K562 (cell line): ENCODE measurements around the gene SEMA6D. TPM values are rescaled to one million over a fixed set of nuclear protein-coding genes. Genes with fewer than 3 reads are reported as not detected.

Experiments
- ATAC-seq: fragments of 200-7000 bp; cut with Tn5 transposase; 3 replicates; pipeline ENCODE4 v1.9.1; 2020; ENCODE audit warnings: moderate library complexity
- BruUV-seq: library from RNA; stranded (reverse); fragments of 400-500 nt; replicated peaks from 2 replicates; lab custom pipeline; 2021; lab: Mats Ljungman, UMichigan
- CTCF ChIA-PET: fragments of 300-600 bp; formaldehyde crosslinking; extraction: SDS; loops from one replicate; lab custom pipeline; 2021; ENCODE audit warnings: low intra/inter-chr PET ratio; lab: Yijun Ruan, JAX
- POLR2A ChIA-PET: fragments of 300-600, 350-650 bp; sonication (Branson Sonifier 250); formaldehyde crosslinking; extraction: SDS; loops from one replicate; lab custom pipeline; 2021; ENCODE audit warnings: antibody characterized with exemption, inconsistent platforms; lab: Yijun Ruan, JAX
- DNase-seq, 4 experiments: peaks; one replicate each; pipeline versions ENCODE4 v3.0.0 to v3.0.0-alpha.2; 2011 to 2018; ENCODE audit warnings: low spot score in 3 of 4, mixed read lengths in 3 of 4; ENCODE audit errors: extremely low read depth in 1 of 4
- FAIRE-seq: peaks from 2 replicates; lab custom pipeline; 2011; peaks lifted over from hg19 to GRCh38; lab: Jason Lieb, UNC
- H2AFZ ChIP-seq: 2 replicates; pipeline ENCODE4 v1.6.0; 2011; ENCODE audit warnings: low read depth, low read length, control low read depth, inconsistent platforms
- H3K27ac ChIP-seq: fragments of 200-600 bp; 3 replicates; pipeline ENCODE4 v1.8.0; 2011; ENCODE audit warnings: low read depth, mild to moderate bottlenecking, control low read depth, inconsistent platforms, low read length, moderate library complexity, mixed read lengths; ENCODE audit errors: extremely low read depth
- H3K27me3 ChIP-seq, 2 experiments: fragments of 300-600 bp in 1 of 2; 2 replicates in 1 of 2; 3 replicates in 1 of 2; pipeline versions ENCODE4 v1.6.0 to v1.8.0; 2011; ENCODE audit warnings: inconsistent platforms in 2 of 2, low read length in 2 of 2, mild to moderate bottlenecking in 1 of 2, mixed read lengths in 1 of 2, moderate library complexity in 1 of 2; ENCODE audit not compliant: control insufficient read depth in 2 of 2, insufficient read depth in 2 of 2
- H3K36me3 ChIP-seq: fragments of 300-600 bp; 3 replicates; pipeline ENCODE4 v1.8.0; 2011; ENCODE audit warnings: mild to moderate bottlenecking, low read length, inconsistent platforms; ENCODE audit not compliant: control insufficient read depth, insufficient read depth
- H3K4me1 ChIP-seq, 2 experiments: fragments of 200-600 bp in 1 of 2; replicated peaks in 1 of 2; 2 replicates in 1 of 2; 3 replicates in 1 of 2; pipeline versions ENCODE4 v1.5.1 to v1.8.0; 2011; ENCODE audit warnings: inconsistent platforms in 2 of 2, low read length in 2 of 2, mild to moderate bottlenecking in 1 of 2, mixed read lengths in 1 of 2, moderate library complexity in 1 of 2; ENCODE audit not compliant: control insufficient read depth in 2 of 2, insufficient read depth in 2 of 2
- H3K4me2 ChIP-seq: 2 replicates; pipeline ENCODE4 v1.6.1; 2011; ENCODE audit warnings: low read length, control low read depth, inconsistent platforms, mixed read lengths; ENCODE audit not compliant: insufficient read depth
- H3K4me3 ChIP-seq: fragments of 200-600 bp; sonication (generic), shearing (Covaris generic); 2 replicates; pipeline ENCODE4 v1.5.1; 2016; ENCODE audit warnings: control low read depth, inconsistent platforms
- H3K79me2 ChIP-seq: fragments of 200-600 bp; 3 replicates; pipeline ENCODE4 v1.8.0; 2011; ENCODE audit warnings: low read length, inconsistent platforms; ENCODE audit not compliant: control insufficient read depth, insufficient read depth
- H3K9ac ChIP-seq, 2 experiments: 2 replicates each; pipeline versions ENCODE4 v1.6.0 to v1.6.1; 2011; ENCODE audit warnings: low read depth in 2 of 2, low read length in 2 of 2, control low read depth in 1 of 2, inconsistent platforms in 1 of 2, mild to moderate bottlenecking in 1 of 2, mixed read lengths in 1 of 2; ENCODE audit not compliant: insufficient read depth in 1 of 2
- H3K9me1 ChIP-seq: one replicate; pipeline ENCODE4 v1.6.0; 2011; ENCODE audit warnings: inconsistent platforms, mild to moderate bottlenecking, low read length, moderate library complexity; ENCODE audit not compliant: control insufficient read depth, insufficient read depth
- H3K9me3 ChIP-seq: replicated peaks from 2 replicates; pipeline ENCODE4 v1.5.1; 2011; ENCODE audit warnings: low read depth, low read length, inconsistent platforms; ENCODE audit not compliant: control insufficient read depth, insufficient read depth
- H4K20me1 ChIP-seq: replicated peaks from 2 replicates; pipeline ENCODE4 v1.6.1; 2011; ENCODE audit warnings: low read length, inconsistent platforms, mixed read lengths; ENCODE audit not compliant: control insufficient read depth, insufficient read depth
- ADNP ChIP-seq: fragments of 200-800 bp; sonication (Bioruptor generic); IDR thresholded peaks from 2 replicates; pipeline ENCODE4 v1.6.1; 2016; ENCODE audit warnings: missing genetic modification characterization, missing compliant biosample characterization
- ARID1B ChIP-seq: fragments of 450-650 bp; IDR thresholded peaks from 2 replicates; pipeline ENCODE4 v1.6.1; 2016; ENCODE audit warnings: antibody characterized with exemption, mild to moderate bottlenecking, inconsistent platforms
- EGR1 ChIP-seq: fragments of 450-650 bp; conservative IDR thresholded peaks from 2 replicates; pipeline ENCODE4 v1.6.1; 2017; ENCODE audit warnings: mild to moderate bottlenecking
- KDM1A ChIP-seq, 2 experiments: fragments of 450-650 bp; IDR thresholded peaks; 2 replicates each; pipeline ENCODE4 v1.6.1; 2016; ENCODE audit warnings: mild to moderate bottlenecking in 2 of 2
- MAFF ChIP-seq: IDR thresholded peaks from 2 replicates; pipeline ENCODE4 v1.6.1; 2012; ENCODE audit warnings: low read length, improper control_type of control experiment
- RFX5 ChIP-seq: IDR thresholded peaks from 2 replicates; pipeline ENCODE4 v1.6.1; 2011; ENCODE audit warnings: low read depth, mild to moderate bottlenecking, improper control_type of control experiment, low read length
- SNIP1 ChIP-seq: fragments of 450-650 bp; IDR thresholded peaks from 2 replicates; pipeline ENCODE4 v1.7.1; 2017; ENCODE audit warnings: low read depth, mild to moderate bottlenecking
- SUPT5H ChIP-seq: fragments of 450-650 bp; IDR thresholded peaks from 2 replicates; pipeline ENCODE4 v1.6.1; 2016
- ZC3H4 ChIP-seq: sonication (generic); formaldehyde crosslinking; IDR thresholded peaks from 2 replicates; pipeline ENCODE4 v1.9.0; 2021; ENCODE audit warnings: missing genetic modification reagents, borderline replicate concordance
- ZNF133 ChIP-seq: fragments of 250-450 bp; sonication (Bioruptor Pico); IDR thresholded peaks from 2 replicates; pipeline ENCODE4 v1.4.0; 2020; ENCODE audit warnings: mild to moderate bottlenecking
- ZNF3 ChIP-seq: fragments of 250-450 bp; sonication (Bioruptor Pico); IDR thresholded peaks from 2 replicates; pipeline ENCODE4 v1.5.0; 2021; ENCODE audit warnings: mild to moderate bottlenecking, moderate library complexity
- ZNF780A ChIP-seq: fragments of 250-450 bp; sonication (Bioruptor Pico); IDR thresholded peaks from 2 replicates; pipeline ENCODE4 v1.5.0; 2021; ENCODE audit warnings: mild to moderate bottlenecking
- WGBS: fragments of 100-300 bp; shearing (Covaris generic); methylation state at CpG from one replicate; pipeline ENCODE4 v1.1.6; 2016; ENCODE audit warnings: low coverage, mixed read lengths; ENCODE audit not compliant: insufficient coverage; ENCODE audit errors: missing lambda C conversion rate; 5-methylcytosine and 5-hydroxymethylcytosine counted together
- in situ Hi-C: fragments of 300-500 bp; cut with MboI; formaldehyde crosslinking; loops from 4 replicates; pipeline ENCODE4 v1.15.0; 2018; ENCODE audit warnings: inconsistent platforms, mixed read lengths
- intact Hi-C: fragments of 100-400 bp; cut with micrococcal nuclease; formaldehyde crosslinking; loops from 2 replicates; pipeline ENCODE4 v1.14.2; 2022
- polyA plus RNA-seq, 8 experiments: library from polyadenylated mRNA; depleted of rRNA in 4 of 8; stranded (reverse) in 5 of 8; unstranded in 3 of 8; fragments of >200 nt; fragmentation: Nextera tagmentation in 2 of 8; fragmentation: Illumina TruSeq in 1 of 8; extraction: Ambion mirVana in 2 of 8; extraction: Trizol in 1 of 8; gene quantifications; 2 replicates each; pipeline versions ENCODE4 v1.2.1 to v1.2.3, GENCODE V29; 2011 to 2014; ENCODE audit warnings: inconsistent platforms in 1 of 8, missing spikeins in 1 of 8
- total RNA-seq, 7 experiments: library from RNA; depleted of rRNA in 6 of 7; stranded (reverse); fragments of >200 nt in 6 of 7; fragmentation: Illumina TruSeq in 2 of 7; extraction: Trizol in 2 of 7; gene quantifications; 2 replicates each; pipeline versions ENCODE4 v1.2.1 to v1.2.3, GENCODE V29; 2011 to 2021; ENCODE audit warnings: low replicate concordance in 1 of 7
- TF ChIP-seq, protein P1 (sequence below), 3 experiments: fragments of 200-800 bp in 1 of 3; fragments of 250-450 bp in 1 of 3; fragments of 450-650 bp in 1 of 3; sonication (Bioruptor Pico) in 1 of 3; sonication (Bioruptor generic) in 1 of 3; formaldehyde crosslinking in 1 of 3; IDR thresholded peaks; 2 replicates each; pipeline versions ENCODE4 v1.6.1 to v1.8.0; 2016 to 2022; ENCODE audit warnings: mild to moderate bottlenecking in 2 of 3, missing genetic modification characterization in 2 of 3, missing compliant biosample characterization in 1 of 3, moderate library complexity in 1 of 3

Gene SEMA6D
- total and polyA plus RNA-seq, 9 of the 15 experiments (the other 6 are each of a cell fraction or from before 2014, with no cell fraction given) = not detected

DNA sequence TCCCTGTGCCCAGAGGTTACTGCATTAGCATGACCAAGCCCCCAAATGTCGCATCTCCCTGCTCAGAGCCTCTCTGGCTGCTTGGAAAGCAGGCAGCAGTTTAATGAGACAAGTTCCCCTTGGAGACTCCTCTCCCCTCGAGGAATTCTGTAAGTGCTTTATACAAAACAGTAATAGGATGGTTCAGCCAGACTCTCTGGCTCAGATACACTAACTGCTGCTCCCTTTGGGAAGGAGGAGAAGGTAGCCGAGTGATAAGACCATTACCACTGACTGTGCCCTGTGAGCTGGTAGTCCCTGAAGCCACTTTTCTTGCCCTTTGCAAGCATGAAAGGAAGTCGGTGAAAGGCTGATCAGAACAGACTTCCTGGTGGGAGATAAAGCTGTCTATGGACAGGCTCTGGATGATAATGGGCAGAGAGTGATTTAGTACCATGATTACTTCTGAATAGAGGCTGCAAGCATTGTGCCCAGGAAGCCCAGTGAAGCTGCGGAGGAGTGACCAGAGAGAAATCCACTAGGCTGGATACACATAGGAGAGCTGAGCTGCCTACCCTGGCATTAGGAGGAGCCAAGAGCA lies 100.8 kb downstream of the SEMA6D start:
- in situ Hi-C loops = no loop called here
- FAIRE-seq = no peak
- CTCF ChIA-PET = no interaction called here

More for the DNA sequence above, 100.8 kb downstream of the SEMA6D start:
- H3K4me1 ChIP-seq = no peaks in the 10 kb centered on the region
- no peak for ATAC-seq
- TF ChIP-seq ZNF3 (CRISPR knock-in tag) (no peak), MAFF (no peak), ZC3H4 (CRISPR knock-in tag) (no peak), ZNF133 (no peak), ARID1B (no peak), ZNF780A (CRISPR knock-in tag) (no peak), KDM1A (IDR thresholded peaks at IDR 0.05) (no peak), RFX5 (no peak), EGR1 (no peak), ADNP (tag) (no peak), SUPT5H (no peak), SNIP1 (no peak)
- TF ChIP-seq, protein P1, sequence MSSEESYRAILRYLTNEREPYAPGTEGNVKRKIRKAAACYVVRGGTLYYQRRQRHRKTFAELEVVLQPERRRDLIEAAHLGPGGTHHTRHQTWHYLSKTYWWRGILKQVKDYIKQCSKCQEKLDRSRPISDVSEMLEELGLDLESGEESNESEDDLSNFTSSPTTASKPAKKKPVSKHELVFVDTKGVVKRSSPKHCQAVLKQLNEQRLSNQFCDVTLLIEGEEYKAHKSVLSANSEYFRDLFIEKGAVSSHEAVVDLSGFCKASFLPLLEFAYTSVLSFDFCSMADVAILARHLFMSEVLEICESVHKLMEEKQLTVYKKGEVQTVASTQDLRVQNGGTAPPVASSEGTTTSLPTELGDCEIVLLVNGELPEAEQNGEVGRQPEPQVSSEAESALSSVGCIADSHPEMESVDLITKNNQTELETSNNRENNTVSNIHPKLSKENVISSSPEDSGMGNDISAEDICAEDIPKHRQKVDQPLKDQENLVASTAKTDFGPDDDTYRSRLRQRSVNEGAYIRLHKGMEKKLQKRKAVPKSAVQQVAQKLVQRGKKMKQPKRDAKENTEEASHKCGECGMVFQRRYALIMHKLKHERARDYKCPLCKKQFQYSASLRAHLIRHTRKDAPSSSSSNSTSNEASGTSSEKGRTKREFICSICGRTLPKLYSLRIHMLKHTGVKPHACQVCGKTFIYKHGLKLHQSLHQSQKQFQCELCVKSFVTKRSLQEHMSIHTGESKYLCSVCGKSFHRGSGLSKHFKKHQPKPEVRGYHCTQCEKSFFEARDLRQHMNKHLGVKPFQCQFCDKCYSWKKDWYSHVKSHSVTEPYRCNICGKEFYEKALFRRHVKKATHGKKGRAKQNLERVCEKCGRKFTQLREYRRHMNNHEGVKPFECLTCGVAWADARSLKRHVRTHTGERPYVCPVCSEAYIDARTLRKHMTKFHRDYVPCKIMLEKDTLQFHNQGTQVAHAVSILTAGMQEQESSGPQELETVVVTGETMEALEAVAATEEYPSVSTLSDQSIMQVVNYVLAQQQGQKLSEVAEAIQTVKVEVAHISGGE (CRISPR knock-in tag; IDR thresholded peaks at IDR 0.05) = no peak
- H3K36me3 ChIP-seq = no peaks in the 10 kb centered on the region
- no peaks in the 10 kb centered on the region for H4K20me1 ChIP-seq
- DNase-seq = no peak
- POLR2A ChIA-PET = no interaction called here
- no peak overlapping the region for H3K9ac ChIP-seq
- H3K9me3 ChIP-seq = no peaks in the 10 kb centered on the region
- H3K4me2 ChIP-seq = no peak overlapping the region
- intact Hi-C loops = no loop called here
- H3K4me3 ChIP-seq = no peak overlapping the region
- H3K79me2 ChIP-seq = no peaks in the 10 kb centered on the region
- no peak overlapping the region for H3K27ac ChIP-seq
- WGBS = 0% methylated on average over 4 of the region's 5 CpGs
- H3K9me1 ChIP-seq = no peaks in the 10 kb centered on the region
- no peak overlapping the region for H2AFZ ChIP-seq
- no peaks in the 10 kb centered on the region for H3K27me3 ChIP-seq
- BruUV-seq = no TSS peak
